Kidney glomerular epithelial cell (primary cell): Measurements from ENCODE around the gene NUTM2E.
A peak's percentile ranks its signal among the peaks of the same experiment; 100 is the strongest.
"Not testable (repeated sequence)": the region's sequence is repeated elsewhere in the genome, so short reads cannot be mapped to it uniquely, and the experiment has no call there.

Experiments
- DNase-seq: peaks from one replicate; lab custom pipeline; 2025; lab: John Stamatoyannopoulos, UW

The NUTM2E gene

GRCh38 chr10:79826496-79827215 lies at the start of gene NUTM2E:
TSS of gene NUTM2E (plus strand) at chr10:79826739. CDS start at chr10:79841741, 15,002 bp downstream.
- peak; percentile 62 for DNase-seq

- DNase-seq = not testable (repeated sequence)
Observed at GRCh38 chr10:79777997-79778396, 48.5 kb upstream of the NUTM2E start.

- peak; percentile 48 for DNase-seq
Observed at GRCh38 chr10:79779310-79779938, 47.1 kb upstream of the NUTM2E start.

GRCh38 chr10:79779992-79780391 lies 46.5 kb upstream of the NUTM2E start:
- not testable (repeated sequence) for DNase-seq

- DNase-seq = not testable (repeated sequence)
Observed at GRCh38 chr10:79781584-79781983, 45.0 kb upstream of the NUTM2E start.

- not testable (repeated sequence) for DNase-seq
Observed at GRCh38 chr10:79787455-79787952, 39.0 kb upstream of the NUTM2E start.

- DNase-seq = not testable (repeated sequence)
Observed at GRCh38 chr10:79789351-79789750, 37.2 kb upstream of the NUTM2E start.

GRCh38 chr10:79791906-79792517 lies 34.5 kb upstream of the NUTM2E start:
- DNase-seq = not testable (repeated sequence)

- DNase-seq = not testable (repeated sequence)
Observed at GRCh38 chr10:79799337-79799736, 27.2 kb upstream of the NUTM2E start.

GRCh38 chr10:79805857-79806256 lies 20.7 kb upstream of the NUTM2E start:
- not testable (repeated sequence) for DNase-seq

GRCh38 chr10:79811895-79812294 lies 14.6 kb upstream of the NUTM2E start:
- not testable (repeated sequence) for DNase-seq

GRCh38 chr10:79816290-79816689 lies 10.2 kb upstream of the NUTM2E start:
- DNase-seq = not testable (repeated sequence)

GRCh38 chr10:79823387-79823786 lies 3.2 kb upstream of the NUTM2E start:
- not testable (repeated sequence) for DNase-seq

GRCh38 chr10:79825587-79826011 lies 940 bp upstream of the NUTM2E start:
- DNase-seq = not testable (repeated sequence)

- not testable (repeated sequence) for DNase-seq
Observed at GRCh38 chr10:79826131-79826495, 426 bp upstream of the NUTM2E start.

GRCh38 chr10:79833833-79834232 lies 7.3 kb downstream of the NUTM2E start:
- DNase-seq = not testable (repeated sequence)

GRCh38 chr10:79835891-79836290 lies 9.4 kb downstream of the NUTM2E start:
- DNase-seq = not testable (repeated sequence)

GRCh38 chr10:79836891-79837290 lies 10.4 kb downstream of the NUTM2E start:
- DNase-seq = peak; percentile 15

- not testable (repeated sequence) for DNase-seq
Observed at GRCh38 chr10:79838441-79838840, 11.9 kb downstream of the NUTM2E start.

GRCh38 chr10:79853191-79853854 lies 26.8 kb downstream of the NUTM2E start:
- not testable (repeated sequence) for DNase-seq

- not testable (repeated sequence) for DNase-seq
Observed at GRCh38 chr10:79862269-79862668, 35.7 kb downstream of the NUTM2E start.

- not testable (repeated sequence) for DNase-seq
Observed at GRCh38 chr10:79862803-79863202, 36.3 kb downstream of the NUTM2E start.
